Mesothelial cell of epicardium (in vitro differentiated cells): ENCODE results near the gene CAPN11. TPM values are rescaled to one million over a fixed set of nuclear protein-coding genes. Genes with fewer than 3 reads are reported as not detected.

Experiments
- DNase-seq, 2 experiments: peaks; one replicate each; pipeline ENCODE4 v3.0.0; 2021; ENCODE audit warnings: low spot score in 2 of 2; ENCODE audit not compliant: unreplicated experiment in 2 of 2
- H3K27ac Mint-ChIP-seq: 2 replicates; pipeline ENCODE4 v1.8.0; 2021; ENCODE audit warnings: mixed read lengths
- H3K27me3 Mint-ChIP-seq: 2 replicates; pipeline ENCODE4 v1.8.0; 2021; ENCODE audit warnings: low read depth, mixed read lengths
- H3K36me3 Mint-ChIP-seq: 2 replicates; pipeline ENCODE4 v1.8.0; 2021; ENCODE audit warnings: mixed read lengths
- H3K4me1 Mint-ChIP-seq: 2 replicates; pipeline ENCODE4 v1.8.0; 2021; ENCODE audit warnings: mixed read lengths
- H3K4me3 Mint-ChIP-seq: 2 replicates; pipeline ENCODE4 v1.8.0; 2021; ENCODE audit warnings: mild to moderate bottlenecking, moderate library complexity, mixed read lengths
- H3K9me3 Mint-ChIP-seq: 2 replicates; pipeline ENCODE4 v1.8.0; 2021; ENCODE audit warnings: mixed read lengths
- CTCF ChIP-seq: fragments of 200-600 bp; sonication (generic); IDR thresholded peaks from one replicate; pipeline ENCODE4 v1.5.0; 2021; ENCODE audit warnings: antibody characterized with exemption; ENCODE audit not compliant: unreplicated experiment
- total RNA-seq: library from RNA; stranded (reverse); gene quantifications from 3 replicates; pipeline ENCODE4 v1.2.1, GENCODE V29; 2021

The CAPN11 gene
- total RNA-seq, 1 donor from 2014 or later: not detected

GRCh38 chr6:44128020-44128917, 30.4 kb upstream of the CAPN11 start:
- Mint-ChIP-seq H3K4me1 (peaks cover 38% of the 10 kb centered on the region), H3K27ac (no peak overlapping the region), H3K4me3 (peak overlapping the region; percentile 81), H3K9me3 (no peaks in the 10 kb centered on the region), H3K27me3 (no peaks in the 10 kb centered on the region), H3K36me3 (no peaks in the 10 kb centered on the region)
- TF ChIP-seq CTCF: no peak
- peak in 1 of 2 experiments; percentile 53 for DNase-seq

- Mint-ChIP-seq H3K27ac (no peak overlapping the region), H3K4me1 (peaks cover 38% of the 10 kb centered on the region), H3K36me3 (no peaks in the 10 kb centered on the region), H3K27me3 (no peaks in the 10 kb centered on the region), H3K4me3 (peak overlapping the region; percentile 81), H3K9me3 (no peaks in the 10 kb centered on the region)
- DNase-seq: no peak
- TF ChIP-seq CTCF: no peak
Measured at GRCh38 chr6:44129841-44130322, 28.7 kb upstream of the CAPN11 start.

GRCh38 chr6:44131892-44132291, 26.7 kb upstream of the CAPN11 start:
- H3K4me3 Mint-ChIP-seq: no peak overlapping the region
- peaks cover 35% of the 10 kb centered on the region for H3K4me1 Mint-ChIP-seq

GRCh38 chr6:44132476-44132875, 26.1 kb upstream of the CAPN11 start:
- H3K36me3 Mint-ChIP-seq: peaks cover 4% of the 10 kb centered on the region
- no peaks in the 10 kb centered on the region for H3K9me3 Mint-ChIP-seq
- no peak for TF ChIP-seq CTCF
- no peak for DNase-seq
- no peak overlapping the region for H3K27ac Mint-ChIP-seq
- no peak overlapping the region for H3K4me3 Mint-ChIP-seq
- peaks cover 35% of the 10 kb centered on the region for H3K4me1 Mint-ChIP-seq
- H3K27me3 Mint-ChIP-seq: no peaks in the 10 kb centered on the region

More at GRCh38 chr6:44131892-44132291, 26.7 kb upstream of the CAPN11 start:
- no peak for DNase-seq
- Mint-ChIP-seq H3K36me3 (peaks cover under 1% of the 10 kb centered on the region), H3K9me3 (no peaks in the 10 kb centered on the region), H3K27ac (no peak overlapping the region), H3K27me3 (no peaks in the 10 kb centered on the region)
- TF ChIP-seq CTCF: no peak

GRCh38 chr6:44133003-44133931, 25.4 kb upstream of the CAPN11 start:
- H3K4me1 Mint-ChIP-seq: peaks cover 34% of the 10 kb centered on the region
- no peaks in the 10 kb centered on the region for H3K9me3 Mint-ChIP-seq
- H3K27ac Mint-ChIP-seq: peak overlapping the region; percentile 87
- peak overlapping the region; percentile 23 for H3K4me3 Mint-ChIP-seq
- TF ChIP-seq CTCF: no peak
- no peaks in the 10 kb centered on the region for H3K27me3 Mint-ChIP-seq
- no peak for DNase-seq
- H3K36me3 Mint-ChIP-seq: peaks cover 4% of the 10 kb centered on the region
